Measurements from ENCODE around the gene MAP1LC3B.

Gene MAP1LC3B

DNA sequence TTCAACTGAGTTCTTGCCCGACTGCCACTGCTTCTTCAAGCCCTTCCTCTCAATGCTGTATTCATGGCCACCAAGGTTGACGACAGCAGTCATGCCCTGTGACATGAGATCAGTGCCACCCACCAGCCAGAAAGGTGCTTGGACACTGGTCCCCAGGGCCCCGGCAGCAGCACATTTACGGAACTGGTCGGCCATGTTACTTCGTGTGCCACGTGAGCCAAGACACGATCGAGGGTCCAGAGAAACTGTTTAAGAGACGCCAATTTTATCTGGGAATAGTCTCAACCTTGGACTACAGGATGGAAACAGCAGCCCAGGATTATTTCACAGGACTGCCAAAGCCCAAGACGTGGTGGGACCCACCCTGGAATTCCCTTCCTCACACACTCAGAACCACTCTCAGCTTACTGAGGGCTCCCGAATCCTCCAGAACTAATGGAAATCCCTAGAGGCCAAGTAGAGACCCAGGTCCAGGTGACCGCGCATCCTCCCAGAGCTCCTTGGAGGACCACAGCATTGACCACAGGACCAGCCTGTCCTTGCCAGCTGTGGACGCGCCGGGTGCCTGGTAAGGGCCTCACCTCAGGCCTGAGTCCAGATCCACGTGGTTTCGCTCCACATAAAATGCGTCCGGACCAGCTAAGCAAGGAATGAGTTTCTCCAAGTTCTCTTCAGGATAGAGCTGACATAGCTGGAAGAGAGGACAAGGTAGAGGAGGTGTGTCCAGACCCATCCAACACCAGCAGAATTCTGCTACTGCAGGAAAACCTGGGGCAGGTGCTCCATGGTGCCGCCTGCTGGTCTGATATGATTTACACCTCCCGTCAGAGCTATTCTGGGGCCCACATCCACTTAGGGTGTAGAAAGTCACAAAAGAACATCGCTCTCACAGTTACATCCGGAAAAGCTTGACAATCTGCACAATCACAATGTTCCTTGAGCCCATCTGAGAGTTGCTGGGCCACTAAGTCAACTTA, 28.2 kb downstream of the MAP1LC3B start:
- no peaks in the 10 kb centered on the region for H3K4me1 Mint-ChIP-seq (ENCODE audit: low read depth)
- H3K27ac Mint-ChIP-seq: no peak overlapping the region
- H3K4me3 Mint-ChIP-seq: no peak overlapping the region
- no peaks in the 10 kb centered on the region for H3K27me3 Mint-ChIP-seq
- H3K36me3 Mint-ChIP-seq (ENCODE audit: low read depth): peaks cover 14% of the 10 kb centered on the region
- no peaks in the 10 kb centered on the region for H3K9me3 Mint-ChIP-seq

DNA sequence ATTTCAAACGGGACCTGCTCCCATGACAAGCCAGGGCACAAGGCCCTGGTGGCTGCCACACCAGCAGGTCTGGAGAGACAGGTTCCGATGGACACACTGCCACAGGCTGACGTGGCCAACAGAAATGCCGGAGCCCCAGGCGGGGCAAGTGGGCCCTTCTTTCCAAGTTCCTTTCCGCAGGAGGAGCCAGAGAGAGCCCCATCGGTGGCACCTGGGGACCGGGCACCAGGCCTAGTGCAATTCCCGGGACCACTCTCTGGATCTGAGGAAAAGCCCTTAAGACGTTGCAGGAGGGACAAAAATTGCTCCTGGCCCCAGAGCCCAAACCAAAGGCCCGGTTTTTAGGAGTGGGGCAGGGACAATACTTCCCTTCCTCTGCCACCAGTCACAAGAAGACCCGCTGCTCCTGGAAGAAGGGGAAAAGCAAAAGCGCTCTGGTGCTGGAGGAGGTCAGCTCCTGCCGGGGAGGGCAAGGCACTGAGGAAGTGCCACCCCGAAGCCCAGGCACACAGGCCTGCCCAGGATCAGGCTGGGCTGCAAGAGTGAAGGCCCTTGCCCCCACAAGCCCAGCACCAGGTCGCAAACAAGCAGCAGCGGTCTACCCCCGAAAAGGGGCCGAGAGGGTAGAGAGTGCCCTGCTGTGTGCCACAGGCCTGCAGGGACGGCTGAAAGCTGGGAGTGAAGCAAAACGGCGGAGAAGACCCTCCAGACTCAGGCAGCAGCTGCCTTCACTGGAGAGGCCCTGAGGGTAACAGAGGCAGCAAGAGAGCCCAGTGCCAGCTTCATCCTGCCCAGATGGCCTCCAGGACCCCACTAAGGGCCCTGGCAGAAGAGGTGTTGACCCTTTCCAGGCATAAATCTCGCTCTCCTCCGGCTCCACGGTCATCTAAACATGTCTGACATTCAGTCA, 29.1 kb downstream of the MAP1LC3B start:
- H3K4me3 Mint-ChIP-seq: no peak overlapping the region
- no peak overlapping the region for H3K27ac Mint-ChIP-seq
- H3K4me1 Mint-ChIP-seq (ENCODE audit: low read depth): no peaks in the 10 kb centered on the region
- H3K36me3 Mint-ChIP-seq (ENCODE audit: low read depth): peaks cover 9% of the 10 kb centered on the region
- H3K9me3 Mint-ChIP-seq: no peaks in the 10 kb centered on the region
- H3K27me3 Mint-ChIP-seq: no peaks in the 10 kb centered on the region

DNA sequence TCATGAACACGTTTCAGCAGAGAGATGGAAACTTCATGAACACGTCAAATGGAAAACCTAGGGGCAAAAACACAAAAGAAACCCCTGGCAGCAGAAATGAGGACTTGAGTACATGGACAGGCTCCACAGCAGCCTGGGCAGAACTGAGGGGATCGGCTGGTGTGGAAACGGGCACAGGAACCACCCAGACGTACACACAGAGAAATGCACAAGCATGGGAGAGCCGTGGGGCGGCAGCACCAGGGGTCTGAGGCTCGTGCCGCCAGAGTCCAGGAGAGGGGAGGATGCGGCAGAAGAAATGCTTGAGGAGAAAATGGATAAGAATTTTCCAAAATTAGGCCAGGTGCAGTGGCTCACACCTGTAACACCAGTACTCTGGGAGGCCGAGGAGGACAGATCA, 30.0 kb downstream of the MAP1LC3B start:
- Mint-ChIP-seq H3K9me3 (no peaks in the 10 kb centered on the region), H3K4me3 (no peak overlapping the region), H3K27ac (no peak overlapping the region), H3K36me3 (ENCODE audit: low read depth) (peaks cover 9% of the 10 kb centered on the region), H3K27me3 (no peaks in the 10 kb centered on the region), H3K4me1 (ENCODE audit: low read depth) (no peaks in the 10 kb centered on the region)

DNA sequence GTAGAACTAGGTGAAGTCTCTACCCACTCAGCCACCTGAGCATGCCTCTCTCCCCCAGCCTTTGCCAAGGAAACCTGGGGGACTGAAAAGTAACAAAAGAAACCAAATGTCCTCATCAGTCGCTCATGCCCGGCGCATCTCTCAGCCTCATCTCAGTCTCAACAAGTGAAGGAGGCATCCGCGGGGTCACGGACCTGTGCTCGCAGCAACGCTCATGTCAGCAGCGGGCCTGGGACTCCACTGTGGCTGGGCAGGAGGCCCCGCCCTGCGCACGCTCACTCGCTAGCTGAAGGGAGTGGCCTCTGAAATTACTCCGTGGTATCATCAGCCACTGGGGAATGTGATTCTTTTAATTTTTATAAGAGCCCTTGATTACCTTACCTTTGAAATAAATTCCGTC, 31.3 kb downstream of the MAP1LC3B start:
- no peaks in the 10 kb centered on the region for H3K9me3 Mint-ChIP-seq

DNA sequence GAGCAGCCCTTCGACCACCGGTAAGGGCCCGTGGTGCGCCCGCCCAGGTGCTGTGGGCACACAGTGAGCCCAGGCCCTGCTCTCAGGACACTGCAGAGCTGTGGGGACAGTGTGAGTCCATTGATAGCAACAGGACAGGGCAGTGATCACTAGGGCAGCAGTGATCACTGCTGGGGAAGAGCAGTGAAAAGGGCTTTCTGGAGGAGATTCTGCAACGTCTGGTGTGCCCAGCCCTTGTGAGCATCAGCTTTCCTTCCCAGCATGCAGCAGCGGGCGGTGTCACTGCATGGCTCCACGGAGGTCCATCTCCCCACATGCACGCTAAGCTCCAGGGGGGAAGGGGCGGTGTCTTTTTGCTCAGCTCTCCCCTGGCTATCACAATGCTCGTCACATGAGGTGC, 32.1 kb downstream of the MAP1LC3B start:
- Mint-ChIP-seq H3K36me3 (ENCODE audit: low read depth) (peaks cover 9% of the 10 kb centered on the region), H3K27ac (no peak overlapping the region), H3K9me3 (no peaks in the 10 kb centered on the region), H3K4me1 (ENCODE audit: low read depth) (no peaks in the 10 kb centered on the region), H3K4me3 (no peak overlapping the region), H3K27me3 (no peaks in the 10 kb centered on the region)

More for the DNA sequence above, 31.3 kb downstream of the MAP1LC3B start:
- peaks cover 9% of the 10 kb centered on the region for H3K36me3 Mint-ChIP-seq (ENCODE audit: low read depth)
- no peak overlapping the region for H3K27ac Mint-ChIP-seq
- no peaks in the 10 kb centered on the region for H3K27me3 Mint-ChIP-seq
- no peaks in the 10 kb centered on the region for H3K4me1 Mint-ChIP-seq (ENCODE audit: low read depth)
- H3K4me3 Mint-ChIP-seq: no peak overlapping the region

DNA sequence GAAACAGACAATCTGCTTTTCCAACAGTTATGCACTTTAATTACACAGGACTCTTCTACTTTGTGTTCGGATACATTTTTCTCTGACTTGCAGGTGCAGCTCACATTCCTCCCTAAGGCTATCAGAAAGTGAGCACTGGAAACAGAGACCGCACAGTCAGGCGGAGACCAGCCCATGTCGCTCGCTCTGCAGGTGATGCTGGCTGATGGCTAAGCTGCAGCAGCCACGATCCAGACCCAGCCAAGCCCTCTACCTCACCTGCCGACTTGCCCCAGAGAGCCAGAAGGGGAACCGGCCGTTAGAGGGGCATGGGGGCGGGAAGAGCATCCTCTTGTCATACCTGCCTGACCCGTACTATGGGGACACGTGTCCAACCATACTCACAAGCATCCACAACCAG, 33.8 kb downstream of the MAP1LC3B start:
- Mint-ChIP-seq H3K9me3 (no peaks in the 10 kb centered on the region), H3K27ac (no peak overlapping the region)

DNA sequence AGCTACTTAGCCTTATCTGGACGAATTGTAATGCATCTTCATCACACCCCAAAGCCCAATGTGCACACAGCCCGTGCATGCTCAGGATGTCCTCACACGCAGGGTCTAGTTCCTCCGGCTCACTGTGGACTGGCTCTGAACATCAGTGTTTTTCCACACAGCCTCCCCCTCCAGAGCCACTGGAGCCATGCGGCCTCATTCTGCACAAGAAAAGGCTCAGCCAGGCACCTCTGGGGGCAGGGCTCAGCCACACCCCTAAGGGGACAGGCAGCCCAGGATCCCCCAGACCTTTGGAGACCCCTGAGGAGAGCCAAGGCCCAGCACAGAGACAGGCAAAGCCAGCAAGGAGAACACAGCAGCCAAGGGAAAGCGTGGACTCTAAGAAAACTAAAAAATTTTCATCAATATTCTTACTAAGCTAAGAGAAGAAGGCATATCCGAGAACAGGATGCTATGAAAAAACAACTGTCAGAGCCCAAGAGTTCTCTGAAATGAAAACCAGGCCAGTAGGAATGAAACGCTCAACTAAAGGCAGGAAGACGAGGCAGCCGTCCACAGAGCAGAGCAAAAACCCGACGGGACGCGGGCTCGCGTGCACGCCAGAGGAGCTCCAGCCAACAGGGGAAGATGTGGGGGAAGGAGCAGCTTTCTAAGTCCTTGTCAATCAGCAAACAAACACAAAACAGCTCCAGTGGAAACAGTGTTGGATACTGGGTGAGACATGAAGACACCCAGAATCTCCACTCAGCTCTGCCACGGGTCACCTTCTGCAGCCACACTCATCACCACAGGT, 34.5 kb downstream of the MAP1LC3B start:
- no peaks in the 10 kb centered on the region for H3K27me3 Mint-ChIP-seq
- peaks cover 6% of the 10 kb centered on the region for H3K36me3 Mint-ChIP-seq (ENCODE audit: low read depth)
- H3K4me3 Mint-ChIP-seq: no peak overlapping the region
- no peaks in the 10 kb centered on the region for H3K4me1 Mint-ChIP-seq (ENCODE audit: low read depth)
- no peak overlapping the region for H3K27ac Mint-ChIP-seq
- no peaks in the 10 kb centered on the region for H3K9me3 Mint-ChIP-seq

More for the DNA sequence above, 33.8 kb downstream of the MAP1LC3B start:
- peaks cover 5% of the 10 kb centered on the region for H3K36me3 Mint-ChIP-seq (ENCODE audit: low read depth)
- no peaks in the 10 kb centered on the region for H3K4me1 Mint-ChIP-seq (ENCODE audit: low read depth)
- no peaks in the 10 kb centered on the region for H3K27me3 Mint-ChIP-seq
- no peak overlapping the region for H3K4me3 Mint-ChIP-seq

DNA sequence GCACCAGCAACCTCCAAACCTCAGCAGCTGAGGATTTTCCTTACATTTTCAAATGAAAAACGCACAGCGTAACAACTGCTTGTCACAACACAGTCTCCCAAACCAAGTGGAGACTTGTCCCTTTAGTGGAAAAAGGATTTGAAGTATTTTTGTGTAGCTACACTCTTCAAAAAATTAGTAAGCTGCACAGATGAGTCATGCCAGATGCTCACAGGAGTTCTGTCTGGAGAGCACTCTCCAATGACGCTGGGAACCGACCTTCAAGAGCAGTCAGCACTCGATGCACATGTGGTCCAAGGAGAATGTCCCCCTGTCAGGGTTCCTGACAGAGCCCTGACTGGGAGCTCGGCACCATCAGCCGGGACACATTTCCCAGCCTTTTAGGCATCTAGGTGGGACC, 39.8 kb downstream of the MAP1LC3B start:
- Mint-ChIP-seq H3K4me3 (no peak overlapping the region), H3K36me3 (ENCODE audit: low read depth) (peaks cover 9% of the 10 kb centered on the region), H3K27me3 (no peaks in the 10 kb centered on the region), H3K9me3 (no peaks in the 10 kb centered on the region), H3K4me1 (ENCODE audit: low read depth) (peaks cover 21% of the 10 kb centered on the region), H3K27ac (no peak overlapping the region)

DNA sequence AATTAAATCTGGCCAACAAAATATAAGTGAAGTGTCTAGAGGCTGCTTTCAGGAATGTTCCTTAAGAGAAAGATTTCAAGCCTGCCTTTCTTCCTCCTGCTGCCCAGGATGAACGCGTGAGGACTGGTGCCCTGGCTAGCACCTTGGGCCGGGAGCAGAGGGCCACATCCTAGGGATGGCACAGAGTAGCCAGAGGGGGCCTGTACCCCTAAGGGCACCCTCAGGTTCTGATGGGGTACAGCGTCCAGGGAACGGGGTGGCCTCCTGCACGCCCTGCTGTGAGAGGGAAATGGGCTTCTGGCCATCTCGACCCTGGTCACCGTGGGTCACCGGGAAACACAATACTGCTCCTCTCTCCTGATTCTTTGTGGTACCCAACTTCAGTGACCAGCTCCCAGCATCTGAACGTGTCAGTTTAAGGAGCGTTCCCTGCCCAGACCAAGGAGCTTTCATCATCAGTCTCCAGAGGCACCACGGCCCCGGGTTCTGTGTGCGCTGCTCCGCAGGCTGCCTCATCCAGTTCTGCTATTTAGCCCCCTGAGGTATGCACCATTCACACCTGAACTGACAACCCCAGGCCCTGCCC, 40.3 kb downstream of the MAP1LC3B start:
- Mint-ChIP-seq H3K4me3 (no peak overlapping the region), H3K36me3 (ENCODE audit: low read depth) (peaks cover 9% of the 10 kb centered on the region), H3K4me1 (ENCODE audit: low read depth) (peaks cover 22% of the 10 kb centered on the region), H3K27ac (no peak overlapping the region), H3K9me3 (no peaks in the 10 kb centered on the region), H3K27me3 (no peaks in the 10 kb centered on the region)

DNA sequence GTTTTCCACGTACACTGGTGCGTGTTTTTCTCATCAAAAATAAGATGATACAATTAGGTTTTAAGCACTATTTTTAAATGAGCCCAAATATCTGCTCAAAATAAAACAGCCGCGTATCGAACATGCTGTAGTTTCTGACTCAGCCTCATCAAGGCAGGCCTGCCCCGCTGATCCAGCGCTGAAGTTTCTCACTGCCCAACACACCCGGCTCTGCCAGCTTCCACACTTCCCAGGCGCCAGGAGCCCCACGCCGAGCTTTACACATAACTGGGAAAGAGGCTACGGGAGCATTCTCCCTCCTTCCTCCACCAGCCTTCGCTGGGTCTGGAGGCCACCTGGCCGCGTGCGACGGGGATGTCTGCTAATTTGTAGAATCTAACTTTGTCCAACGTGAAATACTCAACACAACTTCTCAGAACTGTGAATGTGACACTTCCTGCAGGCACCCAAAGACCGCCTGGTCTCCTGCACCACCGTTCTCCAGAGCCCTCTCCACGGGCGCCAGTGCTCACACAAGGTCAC, 42.1 kb downstream of the MAP1LC3B start:
- H3K4me1 Mint-ChIP-seq (ENCODE audit: low read depth): peaks cover 22% of the 10 kb centered on the region
- no peaks in the 10 kb centered on the region for H3K27me3 Mint-ChIP-seq
- peaks cover 9% of the 10 kb centered on the region for H3K36me3 Mint-ChIP-seq (ENCODE audit: low read depth)
- no peaks in the 10 kb centered on the region for H3K9me3 Mint-ChIP-seq
- H3K4me3 Mint-ChIP-seq: no peak overlapping the region
- no peak overlapping the region for H3K27ac Mint-ChIP-seq

DNA sequence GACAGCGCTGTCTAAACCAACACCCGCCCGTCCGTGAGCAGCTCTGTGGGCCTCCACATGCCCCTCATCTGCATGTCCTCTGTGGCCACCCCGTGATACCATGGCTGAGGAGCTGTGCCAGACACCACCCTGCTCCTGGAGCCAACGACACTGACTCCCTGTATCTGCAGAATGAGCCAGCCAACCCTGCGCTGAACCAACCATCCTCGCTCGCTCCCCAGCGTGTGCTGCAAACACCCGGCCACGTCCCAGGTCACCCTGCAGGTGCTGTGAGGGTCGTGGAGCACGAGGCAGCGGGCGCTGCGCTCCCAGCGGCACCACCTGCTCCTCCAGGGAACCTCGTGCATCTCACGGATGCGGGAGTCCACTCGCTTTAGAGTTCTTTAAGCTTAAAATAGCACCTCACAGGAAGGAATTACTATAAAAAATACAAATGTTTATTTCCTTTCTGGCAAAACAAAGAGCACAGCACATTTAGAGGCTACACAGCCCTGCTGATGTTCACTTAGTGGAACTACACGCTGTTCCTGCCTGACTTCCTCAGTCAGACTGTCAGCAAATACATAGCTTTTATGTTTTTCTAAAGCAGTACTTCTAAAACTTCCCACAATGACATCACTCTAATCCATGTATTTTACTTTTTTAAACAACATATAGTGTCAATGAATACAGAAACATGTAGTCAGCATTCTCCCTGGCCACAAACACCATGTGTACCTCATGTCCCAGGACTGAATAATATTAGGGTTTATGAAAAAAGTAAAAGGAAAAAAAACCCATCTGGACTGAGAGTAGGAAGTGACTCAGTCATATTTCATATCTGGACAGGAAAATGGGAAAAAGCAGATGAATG, 43.5 kb downstream of the MAP1LC3B start:
- H3K27ac Mint-ChIP-seq: no peak overlapping the region
- H3K4me1 Mint-ChIP-seq (ENCODE audit: low read depth): peaks cover 22% of the 10 kb centered on the region
- H3K36me3 Mint-ChIP-seq (ENCODE audit: low read depth): peaks cover 9% of the 10 kb centered on the region
- H3K4me3 Mint-ChIP-seq: peak overlapping the region; percentile 42
- H3K27me3 Mint-ChIP-seq: no peaks in the 10 kb centered on the region
- H3K9me3 Mint-ChIP-seq: no peaks in the 10 kb centered on the region

DNA sequence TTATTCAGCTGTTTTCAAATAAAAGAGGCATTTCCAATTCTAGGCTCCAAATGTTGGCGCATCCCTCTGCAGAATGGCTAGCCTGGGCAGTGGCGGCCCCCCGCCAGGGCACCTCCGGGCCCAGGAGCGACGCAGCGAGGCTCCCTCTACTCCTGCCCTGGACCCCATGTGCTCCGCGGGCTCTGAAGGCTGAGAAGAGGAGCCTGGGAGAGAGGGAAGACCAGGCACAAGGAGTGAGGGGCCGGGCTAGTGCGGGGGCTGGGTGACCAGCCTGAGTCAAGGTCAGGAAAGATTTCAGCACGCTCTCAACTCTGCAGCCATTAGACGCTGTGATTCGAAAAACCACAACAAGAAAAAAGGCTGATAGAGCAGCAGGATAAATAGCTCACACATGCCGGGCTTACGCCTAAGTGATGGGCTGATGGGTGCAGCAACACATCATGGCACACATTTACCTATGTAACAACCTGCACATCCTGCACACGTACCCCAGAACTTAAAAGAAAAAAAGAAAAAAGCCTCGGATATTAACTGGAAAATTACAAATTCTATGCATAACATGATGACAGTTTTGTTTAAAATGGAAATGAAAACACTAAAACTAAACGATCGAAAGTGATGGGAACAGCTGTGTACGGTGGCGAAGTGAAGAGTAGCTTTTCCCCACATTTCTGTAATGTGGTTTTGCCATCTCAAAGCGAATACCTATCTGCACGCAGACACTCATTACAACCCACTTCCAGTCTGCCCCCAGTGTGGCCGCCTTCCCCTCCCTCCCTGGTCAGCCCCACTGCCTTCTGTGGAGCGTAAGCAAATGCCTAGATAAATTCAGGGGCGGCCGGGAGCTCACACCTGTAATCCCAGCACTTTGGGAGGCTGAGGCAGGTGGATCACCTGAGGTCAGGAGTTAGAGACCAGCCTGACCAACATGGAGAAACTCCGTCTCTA, 44.4 kb downstream of the MAP1LC3B start:
- peak overlapping the region; percentile 42 for H3K4me3 Mint-ChIP-seq
- H3K4me1 Mint-ChIP-seq (ENCODE audit: low read depth): peaks cover 22% of the 10 kb centered on the region
- peaks cover 12% of the 10 kb centered on the region for H3K36me3 Mint-ChIP-seq (ENCODE audit: low read depth)
- H3K27me3 Mint-ChIP-seq: no peaks in the 10 kb centered on the region
- peak overlapping the region; percentile 65 for H3K27ac Mint-ChIP-seq
- H3K9me3 Mint-ChIP-seq: no peaks in the 10 kb centered on the region
